C4-2B (cell line): ENCODE results near the gene CTNNA1.
"Not testable (repeated sequence)": the region's sequence is repeated elsewhere in the genome, so short reads cannot be mapped to it uniquely, and the experiment has no call there.

Experiments
- ZFX ChIP-seq: fragments of 450-650 bp; IDR thresholded peaks from 2 replicates; pipeline ENCODE4 v1.6.1; 2017
- TF ChIP-seq, protein P1 (sequence below): fragments of 450-650 bp; conservative IDR thresholded peaks from 2 replicates; pipeline ENCODE4 v1.5.1; 2017; ENCODE audit warnings: mild to moderate bottlenecking

DNA sequence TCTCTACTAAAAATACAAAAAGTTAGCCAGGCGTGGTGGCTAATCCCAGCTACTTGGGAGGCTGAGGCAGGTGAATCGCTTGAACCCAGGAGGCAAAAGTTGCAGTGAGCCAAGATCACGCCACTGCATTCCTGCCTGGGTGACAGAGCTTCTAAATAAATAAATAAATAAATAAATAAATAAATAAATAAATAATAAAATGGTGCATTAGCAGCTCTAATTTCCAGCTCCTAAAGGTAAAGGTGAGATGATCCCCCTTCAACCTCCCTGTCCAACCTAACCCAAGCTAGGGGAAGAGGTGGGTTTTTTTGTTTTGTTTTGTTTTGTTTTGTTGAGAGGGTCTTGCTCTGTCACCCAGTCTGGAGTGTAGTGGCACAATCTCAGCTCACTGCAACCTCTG is 49.4 kb upstream of the CTNNA1 start:
- TF ChIP-seq, protein P1, sequence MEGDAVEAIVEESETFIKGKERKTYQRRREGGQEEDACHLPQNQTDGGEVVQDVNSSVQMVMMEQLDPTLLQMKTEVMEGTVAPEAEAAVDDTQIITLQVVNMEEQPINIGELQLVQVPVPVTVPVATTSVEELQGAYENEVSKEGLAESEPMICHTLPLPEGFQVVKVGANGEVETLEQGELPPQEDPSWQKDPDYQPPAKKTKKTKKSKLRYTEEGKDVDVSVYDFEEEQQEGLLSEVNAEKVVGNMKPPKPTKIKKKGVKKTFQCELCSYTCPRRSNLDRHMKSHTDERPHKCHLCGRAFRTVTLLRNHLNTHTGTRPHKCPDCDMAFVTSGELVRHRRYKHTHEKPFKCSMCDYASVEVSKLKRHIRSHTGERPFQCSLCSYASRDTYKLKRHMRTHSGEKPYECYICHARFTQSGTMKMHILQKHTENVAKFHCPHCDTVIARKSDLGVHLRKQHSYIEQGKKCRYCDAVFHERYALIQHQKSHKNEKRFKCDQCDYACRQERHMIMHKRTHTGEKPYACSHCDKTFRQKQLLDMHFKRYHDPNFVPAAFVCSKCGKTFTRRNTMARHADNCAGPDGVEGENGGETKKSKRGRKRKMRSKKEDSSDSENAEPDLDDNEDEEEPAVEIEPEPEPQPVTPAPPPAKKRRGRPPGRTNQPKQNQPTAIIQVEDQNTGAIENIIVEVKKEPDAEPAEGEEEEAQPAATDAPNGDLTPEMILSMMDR, result not testable (repeated sequence)
- not testable (repeated sequence) for TF ChIP-seq ZFX
